Measurements from ENCODE around the gene CACNG4. TPM values are rescaled to one million over a fixed set of nuclear protein-coding genes. Genes with fewer than 3 reads are reported as not detected.
"Not testable (repeated sequence)": the region's sequence is repeated elsewhere in the genome, so short reads cannot be mapped to it uniquely, and the experiment has no call there.

The CACNG4 gene
- total RNA-seq, 1 donor from 2014 or later, result 33.4 TPM

DNA sequence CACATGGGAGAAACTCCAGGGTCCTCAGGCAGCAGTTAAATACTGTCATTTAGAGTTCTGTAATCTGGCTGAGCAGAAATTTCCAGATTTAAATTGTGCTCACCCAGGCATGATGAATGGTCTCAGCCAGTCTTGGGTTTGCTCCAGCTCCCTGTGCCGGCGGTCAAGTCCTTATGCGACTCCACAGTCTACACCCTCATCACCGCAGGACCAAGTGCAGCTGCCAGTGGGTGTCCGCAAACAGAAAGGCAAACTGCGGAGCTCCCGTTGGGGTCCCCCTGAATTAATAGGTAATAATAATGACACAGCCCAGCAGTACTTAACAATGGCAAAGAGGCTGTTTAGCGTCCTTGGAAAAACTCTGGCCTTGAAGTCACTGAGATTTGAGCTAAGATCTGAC is 3.9 kb upstream of the CACNG4 start:
- DNase-seq (ENCODE audit: low spot score in 2 of 2), result no peak
- no peak for FAIRE-seq

- FAIRE-seq (no peak), DNase-seq (ENCODE audit: low spot score in 2 of 2) (no peak)
Observed at GRCh38 chr17:66963521-66963908, 992 bp upstream of the CACNG4 start.

- FAIRE-seq, result no peak
- DNase-seq (ENCODE audit: low spot score in 2 of 2), result peak; percentile 64 to 76
Observed at GRCh38 chr17:66964930-66965800, 658 bp downstream of the CACNG4 start.

GRCh38 chr17:66965801-66966262 is 1.3 kb downstream of the CACNG4 start:
- FAIRE-seq (no peak), DNase-seq (ENCODE audit: low spot score in 2 of 2) (peak in 1 of 2 donors; percentile 25)

DNA sequence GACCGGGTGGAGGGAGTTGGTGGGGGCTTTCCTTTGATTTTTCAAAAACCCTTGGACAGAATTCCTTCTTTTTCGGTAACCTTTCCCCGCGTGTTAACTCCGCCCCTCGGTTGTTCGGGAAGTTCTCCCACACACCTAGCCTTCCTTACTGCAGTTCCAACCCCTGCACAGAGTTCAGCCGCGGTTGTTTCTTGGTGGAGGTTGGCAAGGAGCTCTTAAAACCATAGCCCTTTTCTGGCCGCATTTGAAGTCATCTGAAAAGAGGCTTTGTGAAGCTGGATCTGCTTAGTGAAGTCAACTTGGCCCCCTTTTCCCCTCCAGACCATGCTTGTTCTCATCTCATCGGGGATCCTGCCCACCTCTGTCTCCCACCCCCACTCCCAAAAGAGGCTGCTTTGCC is 1.8 kb downstream of the CACNG4 start:
- no peak for FAIRE-seq
- DNase-seq (ENCODE audit: low spot score in 2 of 2), result no peak

DNA sequence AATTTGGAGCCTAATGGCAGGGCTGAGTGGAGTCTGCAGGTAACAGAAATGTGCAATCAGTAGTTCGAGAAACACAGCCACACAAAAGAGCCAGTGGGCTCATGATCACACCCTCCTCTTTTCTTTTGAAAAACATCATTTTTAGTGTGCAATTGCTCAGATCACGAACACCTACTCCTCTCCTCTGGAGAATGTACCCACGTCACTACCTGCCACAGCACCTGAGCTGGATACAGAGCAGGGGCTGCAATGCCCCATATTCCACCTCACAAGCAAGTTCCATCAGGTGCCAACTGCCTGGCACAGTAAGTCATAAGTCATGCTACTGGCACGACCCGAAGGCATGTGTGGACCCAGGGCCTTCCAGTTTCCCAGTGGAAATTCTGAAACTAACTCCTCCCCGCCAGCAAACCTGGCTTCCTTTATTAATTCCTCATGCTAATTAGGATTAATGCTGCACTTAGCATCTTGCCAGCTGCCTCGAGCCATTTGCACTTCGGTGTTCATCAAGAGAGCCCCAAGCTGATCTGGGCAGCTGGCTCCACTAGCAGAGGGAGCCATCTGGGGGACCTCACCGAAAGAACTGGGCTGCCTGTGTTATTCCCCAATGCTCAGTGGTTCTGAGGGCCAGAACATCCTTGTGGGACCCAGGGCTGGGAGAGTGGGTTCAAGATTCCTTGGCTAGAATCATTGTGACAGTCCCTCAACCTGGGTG is 2.4 kb downstream of the CACNG4 start:
- DNase-seq (ENCODE audit: low spot score in 2 of 2) (no peak), FAIRE-seq (no peak)

- DNase-seq (ENCODE audit: low spot score in 2 of 2) (no peak), FAIRE-seq (no peak)
Observed at GRCh38 chr17:66967837-66968543, 3.5 kb downstream of the CACNG4 start.

GRCh38 chr17:66968916-66969315 is 4.4 kb downstream of the CACNG4 start:
- FAIRE-seq (no peak), DNase-seq (ENCODE audit: low spot score in 2 of 2) (no peak)

GRCh38 chr17:66970140-66970539 is 5.6 kb downstream of the CACNG4 start:
- DNase-seq (ENCODE audit: low spot score in 2 of 2), result no peak
- no peak for FAIRE-seq

GRCh38 chr17:66970797-66971196 is 6.3 kb downstream of the CACNG4 start:
- DNase-seq (ENCODE audit: low spot score in 2 of 2) (no peak), FAIRE-seq (no peak)

- no peak for DNase-seq (ENCODE audit: low spot score in 2 of 2)
- no peak for FAIRE-seq
Observed at GRCh38 chr17:66971264-66971663, 6.8 kb downstream of the CACNG4 start.

- no peak for DNase-seq (ENCODE audit: low spot score in 2 of 2)
Observed at GRCh38 chr17:66971730-66972441, 7.4 kb downstream of the CACNG4 start.

GRCh38 chr17:66972442-66972830 is 7.9 kb downstream of the CACNG4 start:
- DNase-seq (ENCODE audit: low spot score in 2 of 2); FAIRE-seq: not testable (repeated sequence)

More at GRCh38 chr17:66971730-66972441, 7.4 kb downstream of the CACNG4 start:
- no peak for FAIRE-seq

- no peak for DNase-seq (ENCODE audit: low spot score in 2 of 2)
- FAIRE-seq, result no peak
Observed at GRCh38 chr17:66975188-66975587, 10.7 kb downstream of the CACNG4 start.

DNA sequence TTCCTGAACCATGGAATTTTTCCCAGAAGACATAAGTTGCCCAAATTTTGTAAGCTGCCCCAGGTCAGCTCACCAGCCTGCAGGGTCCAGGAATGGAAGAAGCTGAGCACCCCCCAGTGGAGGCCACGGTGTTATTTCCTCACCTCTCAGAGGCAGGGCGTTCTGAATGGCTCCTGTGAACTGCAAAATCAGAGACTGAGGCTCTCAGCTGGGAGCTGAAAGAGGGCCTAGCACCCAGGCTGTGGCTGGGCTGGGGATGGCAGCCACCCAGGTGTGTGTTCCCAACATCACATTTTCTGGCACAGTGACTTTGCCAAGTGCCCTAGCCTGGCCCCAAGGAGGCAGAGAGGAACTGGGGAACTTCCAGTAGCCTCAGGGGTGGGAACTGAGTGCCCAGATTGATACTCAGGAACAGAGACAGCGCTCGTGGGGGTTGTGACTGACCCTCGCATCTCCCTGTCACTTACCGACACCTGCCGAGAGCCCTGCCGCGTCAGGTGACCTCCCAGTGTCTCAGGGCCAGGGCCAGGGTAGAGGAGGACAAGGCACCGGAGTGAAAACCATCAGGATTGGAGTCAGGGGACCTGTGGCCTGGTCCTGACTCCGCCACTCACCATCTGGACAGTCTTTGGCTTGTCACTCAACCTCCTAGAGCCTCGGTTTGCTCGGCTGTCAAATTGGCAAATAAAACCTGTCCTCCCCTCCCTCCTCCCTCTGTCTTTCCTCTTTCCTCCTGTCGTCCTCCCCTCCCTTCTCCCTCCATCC is 11.3 kb downstream of the CACNG4 start:
- no peak for FAIRE-seq

DNA sequence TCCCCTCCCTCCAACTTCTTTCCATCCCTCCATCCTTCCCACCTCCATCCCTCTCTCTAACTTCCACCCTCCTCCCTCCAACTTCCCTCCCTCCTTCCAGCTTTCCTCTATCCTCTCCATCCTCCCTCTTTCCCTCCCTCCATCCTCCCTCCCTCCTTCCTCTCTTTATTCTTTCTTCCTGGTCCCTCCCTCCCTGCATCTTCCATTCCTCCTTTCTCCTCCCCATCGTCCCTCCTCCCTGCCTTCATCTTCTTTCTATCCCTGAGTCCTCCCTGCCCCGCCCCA is 11.8 kb downstream of the CACNG4 start:
- FAIRE-seq (no peak), DNase-seq (ENCODE audit: low spot score in 2 of 2) (no peak)

More for the DNA sequence above, 11.3 kb downstream of the CACNG4 start:
- no peak for DNase-seq (ENCODE audit: low spot score in 2 of 2)

- FAIRE-seq (no peak), DNase-seq (ENCODE audit: low spot score in 2 of 2) (peak in 1 of 2 donors; percentile 51)
Observed at GRCh38 chr17:66976781-66977201, 12.3 kb downstream of the CACNG4 start.

GRCh38 chr17:66978514-66979061 is 14.1 kb downstream of the CACNG4 start:
- no peak for DNase-seq (ENCODE audit: low spot score in 2 of 2)
- no peak for FAIRE-seq

DNA sequence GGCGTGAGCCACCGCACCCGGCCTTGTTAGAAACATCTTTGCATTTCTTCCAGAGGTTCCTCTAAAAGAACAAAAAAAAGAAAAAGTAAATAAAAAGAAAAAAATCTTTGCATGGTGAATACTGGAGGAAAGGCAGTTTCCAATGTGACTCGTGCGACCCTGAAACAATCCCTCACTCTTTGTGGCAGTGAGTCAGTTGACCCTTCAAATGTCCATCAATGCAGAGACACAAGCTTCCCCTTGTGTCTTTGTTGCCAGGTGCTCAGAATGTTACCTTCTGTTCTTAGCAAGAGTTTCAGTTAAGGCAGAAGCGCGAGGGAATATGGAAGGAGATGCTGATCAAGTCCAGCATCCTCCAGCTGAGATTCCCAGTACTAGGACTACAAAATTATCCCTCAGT is 16.4 kb downstream of the CACNG4 start:
- FAIRE-seq (no peak), DNase-seq (ENCODE audit: low spot score in 2 of 2) (no peak)

Measured in frontal cortex (tissue), 4 donors.